C4-2B (cell line): Measurements from ENCODE around the gene CSTA.

ENCODE experiments used
- CTCF ChIP-seq: fragments of 450-650 bp; conservative IDR thresholded peaks from 2 replicates; pipeline ENCODE4 v1.5.1; 2017; ENCODE audit warnings: mild to moderate bottlenecking
- ZFX ChIP-seq: fragments of 450-650 bp; IDR thresholded peaks from 2 replicates; pipeline ENCODE4 v1.6.1; 2017

- TF ChIP-seq CTCF (no peak), ZFX (no peak)
Measured at GRCh38 chr3:122332551-122332950, 7.5 kb downstream of the CSTA start.
